Body of pancreas (tissue), 4 donors: ENCODE results near the gene AMTN. TPM values are rescaled to one million over a fixed set of nuclear protein-coding genes. Genes with fewer than 3 reads are reported as not detected.
A peak's percentile ranks its signal among the peaks of the same experiment; 100 is the strongest.

Experiments
- ATAC-seq: fragments of 150-250 bp; one replicate; pipeline ENCODE4 v1.9.1; 2016
- DNase-seq, 4 donors: peaks; one replicate each; pipeline ENCODE4 v3.0.0-alpha.2; 2019
- H3K27ac ChIP-seq, 4 donors: fragments of 200-600 bp; sonication (generic); 1 replicate in 3 of 4; 2 replicates in 1 of 4; pipeline versions ENCODE4 v1.5.1 to v1.6.1; 2016 to 2019; ENCODE audit warnings: mild to moderate bottlenecking in 1 of 4, mixed read lengths in 1 of 4, moderate library complexity in 1 of 4
- H3K27me3 ChIP-seq, 2 donors: fragments of 200-600 bp; sonication (generic); one replicate each; pipeline ENCODE4 v1.6.0; 2016; ENCODE audit warnings: mild to moderate bottlenecking in 1 of 2
- H3K36me3 ChIP-seq, 2 donors: fragments of 200-600 bp; sonication (generic); replicated peaks in 1 of 2; 2 replicates each; pipeline ENCODE4 v1.5.1; 2016; ENCODE audit warnings: low read depth in 2 of 2; ENCODE audit not compliant: insufficient read depth in 1 of 2
- H3K4me1 ChIP-seq: fragments of 200-600 bp; sonication (generic); one replicate; pipeline ENCODE4 v1.6.0; 2016
- H3K4me3 ChIP-seq, 2 donors: fragments of 200-600 bp; sonication (generic); 1 replicate in 1 of 2; 2 replicates in 1 of 2; pipeline ENCODE4 v1.5.1; 2016 to 2019
- H3K9me3 ChIP-seq, 3 donors: fragments of 200-600 bp; sonication (generic); 1 replicate in 2 of 3; 2 replicates in 1 of 3; pipeline ENCODE4 v1.5.1; 2016
- POLR2A ChIP-seq, 3 donors: fragments of 450-650 bp; IDR thresholded peaks; one replicate each; pipeline ENCODE4 v1.6.1; 2016; ENCODE audit warnings: antibody characterized with exemption in 3 of 3, mild to moderate bottlenecking in 2 of 3
- WGBS, 2 donors: methylation state at CpG; one replicate each; pipeline ENCODE4 v1.1.5; 2017; 5-methylcytosine and 5-hydroxymethylcytosine counted together
- intact Hi-C: fragments of 100-400 bp; cut with DNase I; formaldehyde crosslinking; loops from one replicate; pipeline ENCODE4 v1.15.1; 2023
- total RNA-seq, 2 donors: library from RNA; depleted of rRNA; stranded (reverse); fragments of >200 nt; gene quantifications; one replicate each; pipeline ENCODE4 v1.1.0, GENCODE V29; 2016
- TF ChIP-seq, protein P1 (sequence below), 7 experiments: fragments of 450-650 bp in 4 of 7; fragments of 200-600 bp in 3 of 7; sonication (generic) in 3 of 7; IDR thresholded peaks; one replicate each; pipeline ENCODE4 v1.5.1; 2016 to 2019; ENCODE audit warnings: antibody characterized with exemption in 7 of 7

The AMTN gene
- total RNA-seq, 2 donors from 2014 or later: not detected

GRCh38 chr4:70556856-70557255, 38.5 kb downstream of the AMTN start:
- H3K4me1 ChIP-seq: no peaks in the 10 kb centered on the region
- no peak overlapping the region for H3K27ac ChIP-seq
- H3K36me3 ChIP-seq: no peaks in the 10 kb centered on the region
- no peaks in the 10 kb centered on the region for H3K27me3 ChIP-seq
- TF ChIP-seq, protein P1, sequence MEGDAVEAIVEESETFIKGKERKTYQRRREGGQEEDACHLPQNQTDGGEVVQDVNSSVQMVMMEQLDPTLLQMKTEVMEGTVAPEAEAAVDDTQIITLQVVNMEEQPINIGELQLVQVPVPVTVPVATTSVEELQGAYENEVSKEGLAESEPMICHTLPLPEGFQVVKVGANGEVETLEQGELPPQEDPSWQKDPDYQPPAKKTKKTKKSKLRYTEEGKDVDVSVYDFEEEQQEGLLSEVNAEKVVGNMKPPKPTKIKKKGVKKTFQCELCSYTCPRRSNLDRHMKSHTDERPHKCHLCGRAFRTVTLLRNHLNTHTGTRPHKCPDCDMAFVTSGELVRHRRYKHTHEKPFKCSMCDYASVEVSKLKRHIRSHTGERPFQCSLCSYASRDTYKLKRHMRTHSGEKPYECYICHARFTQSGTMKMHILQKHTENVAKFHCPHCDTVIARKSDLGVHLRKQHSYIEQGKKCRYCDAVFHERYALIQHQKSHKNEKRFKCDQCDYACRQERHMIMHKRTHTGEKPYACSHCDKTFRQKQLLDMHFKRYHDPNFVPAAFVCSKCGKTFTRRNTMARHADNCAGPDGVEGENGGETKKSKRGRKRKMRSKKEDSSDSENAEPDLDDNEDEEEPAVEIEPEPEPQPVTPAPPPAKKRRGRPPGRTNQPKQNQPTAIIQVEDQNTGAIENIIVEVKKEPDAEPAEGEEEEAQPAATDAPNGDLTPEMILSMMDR (IDR thresholded peaks at IDR 0.05): no peak
- no peak for TF ChIP-seq POLR2A (IDR thresholded peaks at IDR 0.05)
- WGBS, 2 donors: 0 to 68% methylated on average over 1 of the region's 1 CpG
- H3K4me3 ChIP-seq: no peak overlapping the region
- no peak for ATAC-seq
- intact Hi-C loops: no loop called here
- no peak for DNase-seq
- no peaks in the 10 kb centered on the region for H3K9me3 ChIP-seq

DNA sequence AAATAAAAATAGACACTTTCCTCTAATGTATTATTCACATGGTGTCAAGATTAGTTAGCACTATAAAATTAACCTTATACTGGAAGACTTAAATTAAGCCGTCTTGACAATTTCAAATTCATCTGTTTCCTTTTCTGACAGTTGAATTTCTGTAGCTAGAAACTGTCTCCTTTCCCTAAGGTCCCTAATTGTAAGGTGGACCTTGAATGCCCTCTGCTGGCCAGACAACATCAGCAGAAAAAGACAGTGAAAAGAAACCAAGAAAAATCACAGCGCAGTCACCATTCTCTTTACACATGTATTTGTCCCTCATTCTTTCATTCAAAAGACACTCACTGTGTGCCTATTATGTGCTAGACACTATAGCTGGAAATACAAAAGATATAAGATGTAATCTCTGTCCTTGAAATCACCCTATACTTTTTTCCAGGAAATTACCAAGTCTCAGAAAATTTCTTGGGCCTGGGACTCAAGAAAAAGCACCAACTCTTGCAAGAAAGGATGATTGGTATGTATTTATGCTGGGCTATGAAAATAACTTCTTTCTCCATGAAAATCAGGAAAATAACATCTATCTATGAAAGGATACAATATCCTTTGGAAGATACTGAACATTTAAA, 41.0 kb downstream of the AMTN start:
- ATAC-seq: peak; percentile 42
- Histone ChIP-seq H3K36me3 (no peaks in the 10 kb centered on the region), H3K4me1 (no peaks in the 10 kb centered on the region), H3K27me3 (no peaks in the 10 kb centered on the region), H3K4me3 (no peak overlapping the region), H3K27ac (no peak overlapping the region), H3K9me3 (no peaks in the 10 kb centered on the region)
- TF ChIP-seq POLR2A (IDR thresholded peaks at IDR 0.05): no peak
- TF ChIP-seq, protein P1 (IDR thresholded peaks at IDR 0.05): peak; percentile 20 to 73 (median 60)
- WGBS, 2 donors: 26 to 31% methylated on average over 2 of the region's 2 CpGs
- peak; percentile 34 to 66 (median 46) for DNase-seq
- intact Hi-C loops: no loop called here

DNA sequence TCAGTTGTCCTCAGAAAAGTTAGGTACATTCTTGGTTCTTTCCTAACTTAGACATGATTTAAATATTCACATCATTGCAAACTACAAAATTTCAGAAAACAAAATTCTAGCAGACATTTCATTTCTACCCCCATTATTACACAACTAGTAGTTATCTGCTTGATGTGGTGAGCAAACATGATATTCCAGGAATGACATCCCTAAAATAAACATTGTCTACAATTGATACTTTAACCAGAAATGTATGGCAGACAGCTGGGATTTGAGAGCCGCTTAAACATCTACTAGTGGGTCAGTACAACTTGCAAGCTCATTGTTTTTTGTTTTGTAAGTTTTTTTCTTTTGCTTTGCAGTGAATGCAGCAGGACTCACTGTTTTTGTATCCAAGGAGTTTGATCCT, 41.6 kb downstream of the AMTN start:
- ATAC-seq (no peak), DNase-seq (no peak)
- Histone ChIP-seq H3K27ac (no peak overlapping the region), H3K36me3 (no peaks in the 10 kb centered on the region), H3K4me1 (no peaks in the 10 kb centered on the region), H3K9me3 (no peaks in the 10 kb centered on the region), H3K4me3 (no peak overlapping the region), H3K27me3 (no peaks in the 10 kb centered on the region)
- 90 to 96% methylated on average over 1 of the region's 1 CpG for WGBS, 2 donors
- TF ChIP-seq POLR2A (IDR thresholded peaks at IDR 0.05): no peak
- TF ChIP-seq, protein P1 (IDR thresholded peaks at IDR 0.05): no peak
- intact Hi-C loops: no loop called here

GRCh38 chr4:70564033-70564432, 45.7 kb downstream of the AMTN start:
- H3K9me3 ChIP-seq: no peaks in the 10 kb centered on the region
- 17 to 30% methylated on average over 8 of the region's 8 CpGs for WGBS, 2 donors
- no peak for ATAC-seq
- H3K4me1 ChIP-seq: no peaks in the 10 kb centered on the region
- no peaks in the 10 kb centered on the region for H3K36me3 ChIP-seq
- no peak for DNase-seq
- no peak overlapping the region for H3K4me3 ChIP-seq
- no peaks in the 10 kb centered on the region for H3K27me3 ChIP-seq
- no peak for TF ChIP-seq POLR2A (IDR thresholded peaks at IDR 0.05)
- TF ChIP-seq, protein P1 (IDR thresholded peaks at IDR 0.05): no peak
- intact Hi-C loops: no loop called here
- no peak overlapping the region for H3K27ac ChIP-seq

GRCh38 chr4:70570796-70571195, 52.4 kb downstream of the AMTN start:
- 61 to 64% methylated on average over 2 of the region's 2 CpGs for WGBS, 2 donors
- H3K27ac ChIP-seq: no peak overlapping the region
- H3K9me3 ChIP-seq: no peaks in the 10 kb centered on the region
- ATAC-seq (no peak), DNase-seq (no peak)
- no peaks in the 10 kb centered on the region for H3K4me1 ChIP-seq
- no peak for TF ChIP-seq POLR2A (IDR thresholded peaks at IDR 0.05)
- TF ChIP-seq, protein P1 (IDR thresholded peaks at IDR 0.05): no peak
- intact Hi-C loops: no loop called here
- no peak overlapping the region for H3K4me3 ChIP-seq
- H3K36me3 ChIP-seq: no peaks in the 10 kb centered on the region
- no peaks in the 10 kb centered on the region for H3K27me3 ChIP-seq
